SW480 (cell line): ENCODE results near the gene WBP2.

Experiments
- DNase-seq: peaks from one replicate; pipeline ENCODE4 v3.0.0-alpha.2; 2016; ENCODE audit warnings: low spot score

The WBP2 gene

GRCh38 chr17:75844530-75845057 lies 10.5 kb downstream of the WBP2 start:
- peak; percentile 91 for DNase-seq

- peak; percentile 38 for DNase-seq
Observed at GRCh38 chr17:75843577-75844529, 11.3 kb downstream of the WBP2 start, which contains the start of gene UNC13D. Gene UNC13D, minus strand, starts transcription at chr17:75844404. Its CDS starts 67 bp downstream, at chr17:75844337.

- DNase-seq: no peak
Observed at GRCh38 chr17:75842963-75843576, 12.1 kb downstream of the WBP2 start.

GRCh38 chr17:75842411-75842810 lies 12.7 kb downstream of the WBP2 start:
- no peak for DNase-seq

- DNase-seq: no peak
Observed at GRCh38 chr17:75840799-75841164, 14.4 kb downstream of the WBP2 start.

- no peak for DNase-seq
Observed at GRCh38 chr17:75839942-75840798, 15.0 kb downstream of the WBP2 start.

GRCh38 chr17:75838410-75838809 lies 16.7 kb downstream of the WBP2 start:
- no peak for DNase-seq

GRCh38 chr17:75837899-75838298 lies 17.2 kb downstream of the WBP2 start:
- no peak for DNase-seq

- no peak for DNase-seq
Observed at GRCh38 chr17:75836605-75837004, 18.5 kb downstream of the WBP2 start.

GRCh38 chr17:75835654-75835987 lies 19.5 kb downstream of the WBP2 start:
- no peak for DNase-seq

GRCh38 chr17:75834928-75835653 lies 20.0 kb downstream of the WBP2 start:
- DNase-seq: no peak

- no peak for DNase-seq
Observed at GRCh38 chr17:75834279-75834920, 20.7 kb downstream of the WBP2 start.

GRCh38 chr17:75832652-75833400 lies 22.3 kb downstream of the WBP2 start:
- no peak for DNase-seq

- DNase-seq: peak; percentile 88
Observed at GRCh38 chr17:75832164-75832651, 22.9 kb downstream of the WBP2 start.

GRCh38 chr17:75831032-75831571 lies 24.0 kb downstream of the WBP2 start:
- no peak for DNase-seq

GRCh38 chr17:75830164-75831031 lies 24.7 kb downstream of the WBP2 start:
- DNase-seq: no peak

GRCh38 chr17:75829747-75830146 lies 25.4 kb downstream of the WBP2 start:
- DNase-seq: no peak

GRCh38 chr17:75828741-75829140 lies 26.4 kb downstream of the WBP2 start:
- no peak for DNase-seq

GRCh38 chr17:75828076-75828400 lies 27.1 kb downstream of the WBP2 start:
- no peak for DNase-seq
